SK-N-MC (cell line): ENCODE measurements around the gene ANKDD1B.
"Not testable (repeated sequence)": the region's sequence is repeated elsewhere in the genome, so short reads cannot be mapped to it uniquely, and the experiment has no call there.

Experiments
- DNase-seq: peaks from one replicate; pipeline ENCODE4 v3.0.0-alpha.2; 2011; ENCODE audit warnings: low read depth, low spot score
- H3K27ac ChIP-seq: fragments of 200-600 bp; sonication (generic); 2 replicates; pipeline ENCODE4 v1.5.1; 2016; ENCODE audit warnings: mixed run types
- H3K36me3 ChIP-seq: fragments of 200-600 bp; sonication (generic); 2 replicates; pipeline ENCODE4 v1.6.1; 2017; ENCODE audit warnings: antibody characterized with exemption, low read length, mixed read lengths; ENCODE audit not compliant: insufficient read depth
- H3K4me3 ChIP-seq: fragments of 200-600 bp; sonication (generic); 2 replicates; pipeline ENCODE4 v1.5.1; 2016
- H3K9ac ChIP-seq: fragments of 200-600 bp; sonication (generic); 2 replicates; pipeline ENCODE4 v1.8.0; 2017; ENCODE audit warnings: mixed run types, mixed read lengths; ENCODE audit not compliant: insufficient read length
- H3K9me3 ChIP-seq: fragments of 200-600 bp; sonication (generic); 2 replicates; pipeline ENCODE4 v1.6.1; 2017; ENCODE audit warnings: low read depth, mild to moderate bottlenecking, antibody characterized with exemption, low read length, moderate library complexity, mixed read lengths
- EZH2 ChIP-seq: fragments of 200-600 bp; sonication (generic); IDR thresholded peaks from one replicate; pipeline ENCODE4 v1.6.1; 2017; ENCODE audit warnings: antibody characterized with exemption
- FOXP2 ChIP-seq: optimal IDR thresholded peaks from 2 replicates; pipeline ENCODE3; 2011; ENCODE audit warnings: mild to moderate bottlenecking, moderate library complexity; ENCODE audit not compliant: insufficient read depth; ENCODE audit errors: extremely low read length, control extremely low read depth
- POLR2AphosphoS5 ChIP-seq: IDR thresholded peaks from 2 replicates; pipeline ENCODE4 v1.6.1; 2012; ENCODE audit warnings: mild to moderate bottlenecking, low read depth, low read length, borderline replicate concordance

The ANKDD1B gene

DNA sequence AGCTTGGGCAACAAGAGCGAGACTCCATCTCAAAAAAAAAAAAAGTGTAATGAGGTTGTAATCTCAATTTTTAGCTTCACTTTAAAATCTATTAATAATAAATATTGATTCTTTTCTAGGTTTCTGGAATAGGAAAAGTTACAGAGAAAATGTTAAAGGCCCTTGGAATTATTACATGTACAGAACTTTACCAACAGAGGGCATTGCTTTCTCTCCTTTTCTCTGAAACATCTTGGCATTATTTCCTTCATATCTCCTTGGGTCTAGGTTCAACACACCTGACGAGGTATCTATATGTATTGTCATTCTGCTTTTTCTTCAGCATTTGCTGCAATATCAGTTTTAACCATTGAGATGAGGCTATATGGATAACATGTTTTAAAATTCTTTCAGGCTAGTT, 26.6 kb upstream of the ANKDD1B start:
- Histone ChIP-seq H3K9me3 (no peaks in the 10 kb centered on the region), H3K27ac (no peak overlapping the region), H3K4me3 (no peak overlapping the region), H3K9ac (no peak overlapping the region), H3K36me3 (peaks cover 29% of the 10 kb centered on the region)
- DNase-seq = no peak
- TF ChIP-seq EZH2 = no peak
- TF ChIP-seq FOXP2 = no peak
- TF ChIP-seq POLR2AphosphoS5 = no peak

DNA sequence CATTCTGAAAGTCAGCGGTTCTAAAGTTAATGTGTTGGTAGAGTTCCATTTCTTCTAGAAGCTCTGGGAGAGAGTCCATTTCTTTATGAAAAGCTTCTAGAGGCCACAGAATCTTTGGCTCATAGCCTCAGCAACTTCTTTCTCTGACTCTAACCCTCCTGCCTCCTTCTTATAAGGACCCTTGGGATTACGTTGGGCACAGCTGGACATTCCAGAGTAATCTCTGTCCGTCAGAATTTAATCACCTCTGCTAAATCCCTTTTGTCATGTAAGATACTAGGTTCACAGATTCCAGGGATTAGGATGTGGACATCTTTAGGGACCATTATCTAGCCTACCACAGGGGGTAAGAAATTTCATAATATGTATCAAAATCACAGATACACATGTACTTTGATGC, 22.6 kb upstream of the ANKDD1B start:
- TF ChIP-seq POLR2AphosphoS5 = no peak
- no peak for TF ChIP-seq EZH2
- no peak for TF ChIP-seq FOXP2
- no peak overlapping the region for H3K27ac ChIP-seq
- H3K36me3 ChIP-seq = peaks cover 27% of the 10 kb centered on the region
- H3K9me3 ChIP-seq = no peaks in the 10 kb centered on the region
- no peak overlapping the region for H3K9ac ChIP-seq
- H3K4me3 ChIP-seq = no peak overlapping the region
- no peak for DNase-seq

DNA sequence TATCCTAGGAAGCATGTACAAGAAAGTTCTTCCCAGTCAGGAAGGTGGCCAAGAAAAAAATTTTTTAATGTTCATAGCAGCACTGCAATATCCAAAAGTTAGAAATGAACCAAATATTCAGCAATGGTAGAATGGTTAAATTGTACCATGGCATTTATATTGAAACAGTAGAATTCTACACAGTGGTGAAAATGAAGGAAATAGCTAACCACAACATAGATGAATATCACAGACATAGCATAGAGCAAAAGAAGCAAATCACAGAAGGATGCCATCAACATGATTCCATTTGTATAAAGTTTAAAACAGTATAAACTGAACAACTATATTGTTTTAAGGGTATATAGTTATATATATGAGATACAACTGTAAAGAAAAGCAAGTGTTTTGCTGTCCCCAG, 10.7 kb upstream of the ANKDD1B start:
- no peak for DNase-seq
- Histone ChIP-seq H3K27ac (no peak overlapping the region), H3K9me3 (no peaks in the 10 kb centered on the region), H3K36me3 (peaks cover 16% of the 10 kb centered on the region), H3K4me3 (no peak overlapping the region), H3K9ac (no peak overlapping the region)
- TF ChIP-seq POLR2AphosphoS5 (no peak), EZH2 (no peak), FOXP2 (no peak)

DNA sequence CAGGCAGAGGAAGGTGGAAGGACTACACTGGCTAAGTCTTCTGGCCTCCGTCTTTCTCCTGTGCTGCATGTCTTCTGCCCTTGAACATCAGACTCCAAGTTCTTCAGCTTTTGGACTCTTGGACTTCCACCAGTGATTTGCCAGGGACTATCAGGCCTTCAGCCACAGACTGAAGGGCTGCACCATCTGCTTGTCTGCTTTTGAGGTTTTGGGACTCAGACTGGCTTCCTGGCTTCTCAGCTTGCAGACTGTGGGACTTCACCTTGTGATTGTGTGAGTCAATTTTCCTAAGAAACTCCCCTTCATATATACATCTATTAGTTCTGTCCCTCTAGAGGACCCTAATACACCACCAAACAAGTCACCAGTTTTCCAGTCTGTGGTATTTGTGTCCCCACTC, 9.7 kb upstream of the ANKDD1B start:
- H3K9me3 ChIP-seq = no peaks in the 10 kb centered on the region
- DNase-seq = no peak
- H3K4me3 ChIP-seq = no peak overlapping the region
- TF ChIP-seq FOXP2 = no peak
- no peak for TF ChIP-seq POLR2AphosphoS5
- TF ChIP-seq EZH2 = no peak
- no peak overlapping the region for H3K27ac ChIP-seq
- no peak overlapping the region for H3K9ac ChIP-seq
- peaks cover 10% of the 10 kb centered on the region for H3K36me3 ChIP-seq

DNA sequence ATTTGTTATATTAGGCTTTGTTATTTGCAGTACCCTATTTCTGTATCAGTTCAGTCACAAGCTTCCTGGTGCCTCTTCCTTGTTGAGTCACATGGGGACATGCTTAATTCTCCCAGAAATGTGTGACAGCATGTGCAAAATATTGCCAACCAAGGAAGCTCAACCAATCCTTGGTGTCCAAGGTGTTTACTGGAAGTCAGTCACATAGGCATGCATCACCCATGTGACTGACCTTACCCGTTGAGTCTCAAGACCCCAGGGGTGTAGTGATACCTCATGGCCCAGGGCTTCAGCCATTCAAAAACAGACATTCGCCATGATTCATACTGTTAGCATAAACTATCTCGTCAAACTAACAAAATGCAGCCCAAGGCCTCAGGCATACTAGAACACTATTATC, 9.3 kb upstream of the ANKDD1B start:
- H3K27ac ChIP-seq = no peak overlapping the region
- H3K4me3 ChIP-seq = no peak overlapping the region
- H3K9ac ChIP-seq = no peak overlapping the region
- no peaks in the 10 kb centered on the region for H3K9me3 ChIP-seq
- peaks cover 6% of the 10 kb centered on the region; the same call in 1 of the 2 replicates for H3K36me3 ChIP-seq
- no peak for TF ChIP-seq FOXP2
- TF ChIP-seq EZH2 = no peak
- TF ChIP-seq POLR2AphosphoS5 = no peak
- no peak for DNase-seq

DNA sequence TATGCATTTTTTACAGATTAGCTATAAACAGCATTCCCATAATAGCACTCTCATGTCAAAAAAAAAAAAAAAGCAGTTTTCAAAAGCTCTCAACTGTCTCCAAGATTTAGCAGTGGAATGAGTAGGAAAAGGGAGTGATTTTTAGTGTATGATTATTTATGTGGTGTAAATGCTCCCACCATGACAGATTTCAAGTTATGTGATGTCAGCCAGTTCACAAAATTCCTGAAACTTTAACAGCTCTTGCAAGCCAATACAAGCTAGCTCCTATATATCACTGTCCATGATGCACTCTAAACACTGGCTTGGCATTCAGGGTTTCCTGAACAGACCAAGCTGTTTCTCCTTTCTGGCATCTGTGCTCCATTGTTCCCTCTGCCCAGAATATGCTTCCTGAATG, 7.9 kb upstream of the ANKDD1B start:
- TF ChIP-seq EZH2 (no peak), POLR2AphosphoS5 (no peak), FOXP2 (no peak)
- Histone ChIP-seq H3K9me3 (no peaks in the 10 kb centered on the region), H3K36me3 (peaks cover 6% of the 10 kb centered on the region; the same call in 1 of the 2 replicates), H3K9ac (no peak overlapping the region), H3K4me3 (no peak overlapping the region), H3K27ac (no peak overlapping the region)
- DNase-seq = no peak

DNA sequence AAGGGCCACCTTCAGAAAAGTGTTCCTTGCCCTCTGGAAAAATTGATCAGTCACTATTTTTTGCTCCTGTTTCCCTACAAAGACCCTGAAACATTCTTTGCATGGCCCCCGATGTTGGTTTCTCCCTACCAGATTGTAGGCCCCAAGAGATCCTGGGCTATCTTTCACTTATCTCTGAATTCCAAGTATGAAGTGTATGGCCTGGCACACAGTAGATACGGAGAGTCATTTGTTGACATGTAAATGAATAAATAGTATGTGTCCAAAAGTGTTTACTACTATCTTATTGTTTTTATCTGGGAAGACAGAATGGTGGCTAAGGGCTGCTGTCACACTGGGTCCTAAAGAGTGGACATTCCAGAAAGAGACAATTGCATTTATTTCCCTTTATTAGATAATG, 7.4 kb upstream of the ANKDD1B start:
- peaks cover 6% of the 10 kb centered on the region; the same call in 1 of the 2 replicates for H3K36me3 ChIP-seq
- H3K9me3 ChIP-seq = no peaks in the 10 kb centered on the region
- H3K4me3 ChIP-seq = no peak overlapping the region
- no peak for TF ChIP-seq FOXP2
- TF ChIP-seq POLR2AphosphoS5 = no peak
- no peak for TF ChIP-seq EZH2
- H3K27ac ChIP-seq = no peak overlapping the region
- H3K9ac ChIP-seq = no peak overlapping the region
- DNase-seq = no peak

DNA sequence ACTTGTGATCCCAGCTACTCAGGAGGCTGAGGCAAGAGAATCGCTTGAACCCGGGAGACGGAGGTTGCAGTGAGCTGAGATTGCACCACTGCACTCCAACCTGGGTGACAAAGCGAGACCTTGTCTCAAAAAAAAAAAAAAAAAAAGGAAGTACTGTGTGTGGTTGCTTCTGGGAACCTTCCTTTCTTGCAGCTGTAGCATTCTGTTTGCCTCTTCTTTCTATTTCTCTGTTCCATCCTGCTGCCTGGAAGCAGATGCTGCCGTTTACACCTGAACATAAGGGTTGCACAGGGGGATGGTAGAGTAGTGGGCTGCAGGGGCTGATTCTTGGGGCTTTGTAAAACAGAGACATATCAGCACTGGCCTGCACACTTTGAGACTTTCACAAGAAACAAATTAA, 3.9 kb upstream of the ANKDD1B start:
- not testable (repeated sequence) for DNase-seq, H3K27ac ChIP-seq, H3K4me3 ChIP-seq, H3K36me3 ChIP-seq, H3K9ac ChIP-seq, H3K9me3 ChIP-seq

DNA sequence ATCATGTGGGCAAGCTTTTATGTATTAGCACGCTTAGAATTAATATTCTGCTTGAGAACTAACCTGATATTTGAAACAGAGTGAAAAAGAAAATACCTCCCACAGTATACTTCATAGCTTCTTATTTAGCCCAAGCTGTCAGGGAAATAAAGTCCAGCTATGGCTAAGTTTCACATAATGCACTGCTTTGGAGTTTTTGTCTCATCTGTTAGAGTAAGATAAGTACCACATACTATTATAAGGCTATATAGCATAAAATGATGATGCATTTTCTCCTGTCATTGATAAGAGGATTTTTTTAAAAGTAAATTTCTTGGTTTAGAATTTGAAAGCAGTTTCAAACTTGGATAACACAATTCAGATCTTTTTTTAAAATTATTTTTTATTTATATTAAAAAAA, 2.4 kb upstream of the ANKDD1B start:
- Histone ChIP-seq H3K36me3 (no peaks in the 10 kb centered on the region), H3K9ac (no peak overlapping the region), H3K9me3 (no peaks in the 10 kb centered on the region), H3K27ac (no peak overlapping the region), H3K4me3 (no peak overlapping the region)
- DNase-seq = no peak
- TF ChIP-seq EZH2 (no peak), POLR2AphosphoS5 (no peak), FOXP2 (no peak)
